GM12878 (cell line): Measurements from ENCODE around the gene CACNA2D3. TPM values are rescaled to one million over a fixed set of nuclear protein-coding genes. Genes with fewer than 3 reads are reported as not detected.

Source experiments
- ATAC-seq: fragments of 200-7000 bp; cut with Tn5 transposase; 3 replicates; pipeline ENCODE4 v1.9.1; 2020; ENCODE audit warnings: mild to moderate bottlenecking, moderate library complexity
- BruUV-seq: library from RNA; stranded (reverse); fragments of 400-500 nt; replicated peaks from 2 replicates; lab custom pipeline; 2021; lab: Mats Ljungman, UMichigan
- CTCF ChIA-PET: fragments of 300-600 bp; sonication (Branson Sonifier 250); formaldehyde crosslinking; extraction: SDS; loops from one replicate; lab custom pipeline; 2021; ENCODE audit warnings: inconsistent platforms; lab: Yijun Ruan, JAX
- POLR2A ChIA-PET: fragments of 350-600 bp; formaldehyde crosslinking; extraction: SDS; loops from one replicate; lab custom pipeline; 2021; ENCODE audit warnings: inconsistent platforms; lab: Charles Lee
- RAD21 ChIA-PET: fragments of 300-600 bp; sonication (Branson Sonifier 250); formaldehyde crosslinking; loops from one replicate; lab custom pipeline; 2023; ENCODE audit warnings: antibody characterized with exemption; ENCODE audit not compliant: unreplicated experiment; lab: Charles Lee
- SMC1A ChIA-PET: fragments of 300-600 bp; sonication (Branson Sonifier 250); formaldehyde crosslinking; loops from one replicate; lab custom pipeline; 2023; ENCODE audit not compliant: unreplicated experiment, uncharacterized antibody; lab: Charles Lee
- DNase-seq: peaks from one replicate; pipeline ENCODE4 v3.0.0-alpha.2; 2011; ENCODE audit warnings: low read depth, low spot score
- FAIRE-seq: peaks from 3 replicates; lab custom pipeline; 2011; peaks lifted over from hg19 to GRCh38; lab: Jason Lieb, UNC
- H2AFZ ChIP-seq: 2 replicates; pipeline ENCODE4 v1.6.0; 2011; ENCODE audit warnings: low read depth, low read length, control low read depth; ENCODE audit not compliant: control insufficient read depth
- H3K27ac ChIP-seq: 2 replicates; pipeline ENCODE4 v1.5.1; 2011; ENCODE audit warnings: control low read depth; ENCODE audit not compliant: control insufficient read depth, insufficient read depth
- H3K27me3 ChIP-seq, 2 experiments: replicated peaks in 1 of 2; 2 replicates each; pipeline versions ENCODE4 v1.6.0 to v1.6.1; 2011; ENCODE audit warnings: low read length in 1 of 2; ENCODE audit not compliant: control insufficient read depth in 2 of 2, insufficient read depth in 2 of 2
- H3K36me3 ChIP-seq, 2 experiments: 2 replicates each; pipeline ENCODE4 v1.5.1; 2011; ENCODE audit warnings: low read length in 1 of 2; ENCODE audit not compliant: control insufficient read depth in 2 of 2, insufficient read depth in 2 of 2
- H3K4me1 ChIP-seq: 2 replicates; pipeline ENCODE4 v1.6.1; 2011; ENCODE audit warnings: mild to moderate bottlenecking, low read length, moderate library complexity, mixed read lengths; ENCODE audit not compliant: control insufficient read depth, insufficient read depth
- H3K4me2 ChIP-seq: 2 replicates; pipeline ENCODE4 v1.6.0; 2011; ENCODE audit warnings: control low read depth; ENCODE audit not compliant: control insufficient read depth, insufficient read depth
- H3K4me3 ChIP-seq: fragments of 200-600 bp; sonication (generic); 2 replicates; pipeline ENCODE4 v1.5.1; 2016
- H3K79me2 ChIP-seq: 2 replicates; pipeline ENCODE4 v1.6.0; 2011; ENCODE audit warnings: low read length; ENCODE audit not compliant: control insufficient read depth, insufficient read depth
- H3K9ac ChIP-seq: 2 replicates; pipeline ENCODE4 v1.8.0; 2011; ENCODE audit warnings: low read length, control low read depth, mixed read lengths; ENCODE audit not compliant: control insufficient read depth, insufficient read depth
- H3K9me3 ChIP-seq: replicated peaks from 3 replicates; pipeline ENCODE4 v1.5.1; 2011; ENCODE audit warnings: mild to moderate bottlenecking, low read length; ENCODE audit not compliant: control insufficient read depth, insufficient read depth
- H4K20me1 ChIP-seq: 2 replicates; pipeline ENCODE4 v1.6.0; 2011; ENCODE audit not compliant: control insufficient read depth, insufficient read depth
- BCLAF1 ChIP-seq: fragments of 450-650 bp; IDR thresholded peaks from 2 replicates; pipeline ENCODE4 v1.6.1; 2017; ENCODE audit warnings: antibody characterized with exemption, mild to moderate bottlenecking, moderate library complexity
- CBX5 ChIP-seq: sonication (generic); IDR thresholded peaks from 2 replicates; pipeline ENCODE4 v1.6.1; 2016; ENCODE audit warnings: low read depth, moderate library complexity, mild to moderate bottlenecking, inconsistent platforms
- CEBPZ ChIP-seq: fragments of 150-350 bp; IDR thresholded peaks from 2 replicates; pipeline ENCODE4 v1.6.1; 2016; ENCODE audit warnings: low read depth, low read length
- CREM ChIP-seq: IDR thresholded peaks from 2 replicates; pipeline ENCODE4 v1.6.1; 2014; ENCODE audit warnings: antibody characterized with exemption, low read depth
- E2F4 ChIP-seq: IDR thresholded peaks from 2 replicates; pipeline ENCODE4 v1.6.1; 2012; ENCODE audit warnings: low read depth, low read length, improper control_type of control experiment
- EP300 ChIP-seq, 2 experiments: fragments of 150-350 bp in 1 of 2; IDR thresholded peaks; 2 replicates each; pipeline ENCODE4 v1.6.1; 2011 to 2012; ENCODE audit warnings: low read depth in 2 of 2, low read length in 2 of 2, borderline replicate concordance in 1 of 2, improper control_type of control experiment in 1 of 2, inconsistent platforms in 1 of 2; ENCODE audit not compliant: control insufficient read depth in 1 of 2
- FOXK2 ChIP-seq: fragments of 450-650 bp; IDR thresholded peaks from 2 replicates; pipeline ENCODE4 v1.6.1; 2017; ENCODE audit warnings: mild to moderate bottlenecking, moderate library complexity
- IRF5 ChIP-seq: fragments of 450-650 bp; IDR thresholded peaks from 2 replicates; pipeline ENCODE4 v1.6.1; 2017; ENCODE audit warnings: borderline replicate concordance
- MTA3 ChIP-seq: IDR thresholded peaks from 2 replicates; pipeline ENCODE4 v1.6.1; 2012; ENCODE audit warnings: low read length, inconsistent platforms, borderline replicate concordance
- NFIC ChIP-seq: IDR thresholded peaks from 2 replicates; pipeline ENCODE4 v1.6.1; 2012; ENCODE audit warnings: low read depth, mild to moderate bottlenecking, inconsistent platforms, low read length, moderate library complexity
- NR2C1 ChIP-seq: fragments of 450-650 bp; IDR thresholded peaks from 2 replicates; pipeline ENCODE4 v1.6.1; 2017; ENCODE audit warnings: antibody characterized with exemption, mild to moderate bottlenecking, moderate library complexity
- SMAD5 ChIP-seq: IDR thresholded peaks from 2 replicates; pipeline ENCODE4 v1.6.1; 2016; ENCODE audit warnings: antibody characterized with exemption, low read depth
- SRF ChIP-seq, 2 experiments: IDR thresholded peaks; 2 replicates each; pipeline ENCODE4 v1.6.1; 2011; ENCODE audit warnings: low read depth in 2 of 2, low read length in 2 of 2, mild to moderate bottlenecking in 1 of 2, moderate library complexity in 1 of 2
- STAT3 ChIP-seq: IDR thresholded peaks from 2 replicates; pipeline ENCODE4 v1.6.1; 2011; ENCODE audit warnings: low read depth, low read length, improper control_type of control experiment
- ZSCAN29 ChIP-seq: fragments of 450-650 bp; IDR thresholded peaks from 2 replicates; pipeline ENCODE4 v1.6.1; 2017; ENCODE audit warnings: mild to moderate bottlenecking, moderate library complexity
- WGBS: methylation state at CpG from one replicate; pipeline ENCODE4 v1.1.6; 2016; ENCODE audit warnings: low lambda C conversion rate; ENCODE audit not compliant: insufficient replicate concordance, insufficient coverage; ENCODE audit errors: missing lambda C conversion rate; 5-methylcytosine and 5-hydroxymethylcytosine counted together
- in situ Hi-C: fragments of 300-500 bp; cut with MboI; formaldehyde crosslinking; loops from 9 replicates; pipeline ENCODE4 v1.14.3; 2018; ENCODE audit warnings: mixed read lengths
- intact Hi-C: fragments of 100-400 bp; cut with micrococcal nuclease; formaldehyde crosslinking; loops from one replicate; pipeline ENCODE4 v1.14.2; 2022; ENCODE audit not compliant: unreplicated experiment
- polyA plus RNA-seq, 11 experiments: library from polyadenylated mRNA; depleted of rRNA in 4 of 11; unstranded in 6 of 11; stranded (reverse) in 5 of 11; fragments of >200 nt; fragmentation: Nextera tagmentation in 4 of 11; fragmentation: Illumina TruSeq in 1 of 11; extraction: Ambion mirVana in 4 of 11; extraction: Trizol in 1 of 11; gene quantifications; 1 replicate in 1 of 11; 2 replicates in 10 of 11; pipeline versions ENCODE4 v1.2.1 to v1.2.3, GENCODE V29; 2011 to 2016; ENCODE audit warnings: inconsistent platforms in 2 of 11, missing spikeins in 2 of 11, low read depth in 1 of 11
- total RNA-seq, 4 experiments: library from RNA; depleted of rRNA in 3 of 4; stranded (reverse); fragments of >200 nt in 3 of 4; fragmentation: Illumina TruSeq in 1 of 4; extraction: Trizol in 1 of 4; gene quantifications; 2 replicates each; pipeline versions ENCODE4 v1.2.1 to v1.2.3, GENCODE V29; 2013 to 2021

Gene CACNA2D3
- total and polyA plus RNA-seq, 10 of the 15 experiments (the other 5 are each of a cell fraction or from before 2014, with no cell fraction given) = not detected

GRCh38 chr3:54906763-54907162, 784.4 kb downstream of the CACNA2D3 start:
- Histone ChIP-seq H3K79me2 (no peaks in the 10 kb centered on the region), H3K36me3 (no peaks in the 10 kb centered on the region), H3K27me3 (no peaks in the 10 kb centered on the region), H3K4me2 (no peak overlapping the region), H3K4me1 (no peaks in the 10 kb centered on the region), H3K4me3 (no peak overlapping the region), H3K9ac (no peak overlapping the region), H4K20me1 (no peaks in the 10 kb centered on the region), H2AFZ (no peak overlapping the region), H3K9me3 (no peaks in the 10 kb centered on the region), H3K27ac (no peak overlapping the region)
- no TSS peak for BruUV-seq
- in situ Hi-C loops = no loop called here
- no peak for DNase-seq
- 90% methylated on average over 2 of the region's 2 CpGs for WGBS
- ATAC-seq = no peak
- FAIRE-seq = no peak
- TF ChIP-seq SMAD5 (no peak), EP300 (IDR thresholded peaks at IDR 0.05; ENCODE audit: borderline replicate concordance in 1 of 2, control insufficient read depth in 1 of 2, low read depth in 2 of 2, low read length in 2 of 2) (no peak), MTA3 (no peak), E2F4 (no peak), NR2C1 (no peak), CREM (no peak), ZSCAN29 (no peak), SRF (IDR thresholded peaks at IDR 0.05; ENCODE audit: low read depth in 2 of 2, low read length in 2 of 2) (no peak), NFIC (no peak), BCLAF1 (no peak), STAT3 (no peak), IRF5 (no peak), CBX5 (no peak), CEBPZ (no peak), FOXK2 (no peak)
- ChIA-PET POLR2A (no interaction called here), CTCF (interaction anchor here (0.9 kb wide), 1 partner anchor 54 kb away, joined by 3 read pairs; no protein-coding TSS in a partner anchor), RAD21 (no interaction called here), SMC1A (no interaction called here)
- intact Hi-C loops = no loop called here
